ENCODE measurements around the gene WDR70. TPM values are rescaled to one million over a fixed set of nuclear protein-coding genes. Genes with fewer than 3 reads are reported as not detected.

The WDR70 gene
- total and polyA plus RNA-seq, 10 of the 15 experiments (the other 5 are each of a cell fraction or from before 2014, with no cell fraction given): 10.9 to 33.6 (median 29.1) TPM

GRCh38 chr5:37370864-37371726 lies 8.0 kb upstream of the WDR70 start, which contains the start of gene NUP155 (continued):
- TF ChIP-seq ZNF384 (IDR thresholded peaks at IDR 0.05; ENCODE audit: borderline replicate concordance, low read depth, low read length) (no peak), DPF2 (IDR thresholded peaks at IDR 0.05) (no peak), PML (IDR thresholded peaks at IDR 0.05; ENCODE audit: low read length) (peak; percentile 91), FOXM1 (IDR thresholded peaks at IDR 0.05; ENCODE audit: low read depth, low read length) (peak; percentile 51; the same call in 1 of the 2 replicates), PRDM15 (CRISPR knock-in tag; IDR thresholded peaks at IDR 0.05) (no peak), TBL1XR1 (IDR thresholded peaks at IDR 0.05; ENCODE audit: low read depth, low read length) (peak; percentile 25; the same call in 1 of the 2 replicates), SMARCA5 (IDR thresholded peaks at IDR 0.05) (no peak), HDAC6 (IDR thresholded peaks at IDR 0.05; ENCODE audit: unreplicated experiment) (no peak), IKZF2 (IDR thresholded peaks at IDR 0.05) (peak; percentile 89 to 92), NBN (IDR thresholded peaks at IDR 0.05) (peak; percentile 100), MTA2 (IDR thresholded peaks at IDR 0.05; ENCODE audit: low read depth) (peak; percentile 81), SUPT20H (IDR thresholded peaks at IDR 0.05; ENCODE audit: borderline replicate concordance, control insufficient read depth, low read depth, low read length) (no peak), BACH1 (IDR thresholded peaks at IDR 0.05; ENCODE audit: borderline replicate concordance) (0 out of 2 replicates have a peak, but pooled peaks have one; percentile 54), E2F8 (IDR thresholded peaks at IDR 0.05; ENCODE audit: low read depth, partially characterized antibody) (peak; percentile 97), ZNF622 (IDR thresholded peaks at IDR 0.05) (no peak), POLR2A (IDR thresholded peaks at IDR 0.05; ENCODE audit: low read depth, low read length) (peak; percentile 92), MYC (IDR thresholded peaks at IDR 0.05; ENCODE audit: insufficient read depth, insufficient read length, insufficient replicate concordance, low read length, severe bottlenecking) (peak; percentile 84)
- TF ChIP-seq, protein P1, sequence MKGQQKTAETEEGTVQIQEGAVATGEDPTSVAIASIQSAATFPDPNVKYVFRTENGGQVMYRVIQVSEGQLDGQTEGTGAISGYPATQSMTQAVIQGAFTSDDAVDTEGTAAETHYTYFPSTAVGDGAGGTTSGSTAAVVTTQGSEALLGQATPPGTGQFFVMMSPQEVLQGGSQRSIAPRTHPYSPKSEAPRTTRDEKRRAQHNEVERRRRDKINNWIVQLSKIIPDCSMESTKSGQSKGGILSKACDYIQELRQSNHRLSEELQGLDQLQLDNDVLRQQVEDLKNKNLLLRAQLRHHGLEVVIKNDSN (IDR thresholded peaks at IDR 0.05; ENCODE audit: borderline replicate concordance, extremely low read length, insufficient read depth, low read depth, low read length): no peak
- TF ChIP-seq, protein P2, sequence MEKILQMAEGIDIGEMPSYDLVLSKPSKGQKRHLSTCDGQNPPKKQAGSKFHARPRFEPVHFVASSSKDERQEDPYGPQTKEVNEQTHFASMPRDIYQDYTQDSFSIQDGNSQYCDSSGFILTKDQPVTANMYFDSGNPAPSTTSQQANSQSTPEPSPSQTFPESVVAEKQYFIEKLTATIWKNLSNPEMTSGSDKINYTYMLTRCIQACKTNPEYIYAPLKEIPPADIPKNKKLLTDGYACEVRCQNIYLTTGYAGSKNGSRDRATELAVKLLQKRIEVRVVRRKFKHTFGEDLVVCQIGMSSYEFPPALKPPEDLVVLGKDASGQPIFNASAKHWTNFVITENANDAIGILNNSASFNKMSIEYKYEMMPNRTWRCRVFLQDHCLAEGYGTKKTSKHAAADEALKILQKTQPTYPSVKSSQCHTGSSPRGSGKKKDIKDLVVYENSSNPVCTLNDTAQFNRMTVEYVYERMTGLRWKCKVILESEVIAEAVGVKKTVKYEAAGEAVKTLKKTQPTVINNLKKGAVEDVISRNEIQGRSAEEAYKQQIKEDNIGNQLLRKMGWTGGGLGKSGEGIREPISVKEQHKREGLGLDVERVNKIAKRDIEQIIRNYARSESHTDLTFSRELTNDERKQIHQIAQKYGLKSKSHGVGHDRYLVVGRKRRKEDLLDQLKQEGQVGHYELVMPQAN (conservative IDR thresholded peaks at IDR 0.05): peak; percentile 91

Measured in GM12878 (cell line).